RWPE2 (cell line): ENCODE measurements around the gene NPFFR1.
"Not testable (repeated sequence)": the region's sequence is repeated elsewhere in the genome, so short reads cannot be mapped to it uniquely, and the experiment has no call there.

Experiments
- ATAC-seq: fragments of 200-7000 bp; cut with Tn5 transposase; 3 replicates; pipeline ENCODE4 v1.9.1; 2021; ENCODE audit warnings: low read depth
- DNase-seq: peaks from one replicate; pipeline ENCODE4 v3.0.0-alpha.2; 2020; ENCODE audit warnings: low spot score
- H3K27ac ChIP-seq: fragments of 450-650 bp; 2 replicates; pipeline ENCODE4 v1.5.1; 2017; ENCODE audit warnings: mild to moderate bottlenecking; ENCODE audit not compliant: poor library complexity, severe bottlenecking
- H3K27me3 ChIP-seq: fragments of 250-450 bp; sonication (Bioruptor Pico); 2 replicates; pipeline ENCODE4 v1.5.1; 2021; ENCODE audit warnings: mild to moderate bottlenecking, moderate library complexity; ENCODE audit not compliant: insufficient read depth, poor library complexity, severe bottlenecking
- H3K36me3 ChIP-seq: fragments of 250-450 bp; sonication (Bioruptor Pico); 2 replicates; pipeline ENCODE4 v1.5.1; 2020; ENCODE audit warnings: low read depth, mild to moderate bottlenecking, moderate library complexity
- H3K4me1 ChIP-seq: fragments of 250-450 bp; sonication (Bioruptor Pico); 2 replicates; pipeline ENCODE4 v1.5.1; 2021; ENCODE audit warnings: mild to moderate bottlenecking, moderate library complexity; ENCODE audit not compliant: insufficient read depth, poor library complexity, severe bottlenecking
- H3K4me3 ChIP-seq: fragments of 250-450 bp; sonication (Bioruptor Pico); 2 replicates; pipeline ENCODE4 v1.5.1; 2021; ENCODE audit warnings: mild to moderate bottlenecking, moderate library complexity; ENCODE audit not compliant: severe bottlenecking
- H3K9me3 ChIP-seq: fragments of 250-450 bp; sonication (Bioruptor Pico); 2 replicates; pipeline ENCODE4 v1.5.1; 2021; ENCODE audit warnings: mild to moderate bottlenecking, moderate library complexity; ENCODE audit not compliant: severe bottlenecking
- TF ChIP-seq, protein P1 (sequence below): fragments of 450-650 bp; IDR thresholded peaks from one replicate; pipeline ENCODE4 v1.5.1; 2017; ENCODE audit warnings: mild to moderate bottlenecking, moderate library complexity; ENCODE audit not compliant: poor library complexity, severe bottlenecking

Gene NPFFR1

DNA sequence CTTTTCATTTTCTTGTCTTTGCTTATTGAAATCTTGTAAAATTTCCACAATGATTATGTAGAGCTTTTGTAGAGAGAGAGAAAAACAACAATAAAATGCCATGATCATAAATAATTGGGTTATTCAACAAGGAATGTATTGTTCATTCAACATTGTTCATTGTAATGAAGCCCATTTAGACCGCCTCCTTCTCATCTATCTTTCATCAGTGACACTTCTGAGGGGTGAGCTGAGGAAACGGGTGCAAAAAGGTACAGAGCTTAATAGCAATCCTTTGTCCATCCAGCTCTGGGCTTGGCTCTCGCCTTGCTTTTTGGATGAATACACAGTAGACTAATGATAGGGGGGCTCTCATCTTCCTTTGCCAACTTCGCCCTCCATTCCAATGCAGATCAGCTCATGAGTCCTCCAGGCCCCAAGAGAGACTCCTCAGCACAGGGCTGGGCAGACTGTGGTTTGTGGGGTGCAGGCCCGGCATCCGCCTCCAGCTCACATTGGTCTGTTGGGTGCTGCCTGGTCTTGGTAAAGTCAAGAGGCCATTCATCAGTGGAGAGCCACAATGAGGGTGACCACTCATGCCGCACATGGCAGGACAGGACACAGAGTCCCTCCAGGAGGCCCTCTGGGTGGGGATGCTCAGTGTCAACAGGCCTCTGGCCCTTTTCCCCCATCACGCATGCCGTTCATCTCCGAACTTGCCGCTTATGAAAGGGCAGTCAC lies 32.7 kb downstream of the NPFFR1 start:
- H3K36me3 ChIP-seq = no peaks in the 10 kb centered on the region
- DNase-seq = no peak
- TF ChIP-seq, protein P1, sequence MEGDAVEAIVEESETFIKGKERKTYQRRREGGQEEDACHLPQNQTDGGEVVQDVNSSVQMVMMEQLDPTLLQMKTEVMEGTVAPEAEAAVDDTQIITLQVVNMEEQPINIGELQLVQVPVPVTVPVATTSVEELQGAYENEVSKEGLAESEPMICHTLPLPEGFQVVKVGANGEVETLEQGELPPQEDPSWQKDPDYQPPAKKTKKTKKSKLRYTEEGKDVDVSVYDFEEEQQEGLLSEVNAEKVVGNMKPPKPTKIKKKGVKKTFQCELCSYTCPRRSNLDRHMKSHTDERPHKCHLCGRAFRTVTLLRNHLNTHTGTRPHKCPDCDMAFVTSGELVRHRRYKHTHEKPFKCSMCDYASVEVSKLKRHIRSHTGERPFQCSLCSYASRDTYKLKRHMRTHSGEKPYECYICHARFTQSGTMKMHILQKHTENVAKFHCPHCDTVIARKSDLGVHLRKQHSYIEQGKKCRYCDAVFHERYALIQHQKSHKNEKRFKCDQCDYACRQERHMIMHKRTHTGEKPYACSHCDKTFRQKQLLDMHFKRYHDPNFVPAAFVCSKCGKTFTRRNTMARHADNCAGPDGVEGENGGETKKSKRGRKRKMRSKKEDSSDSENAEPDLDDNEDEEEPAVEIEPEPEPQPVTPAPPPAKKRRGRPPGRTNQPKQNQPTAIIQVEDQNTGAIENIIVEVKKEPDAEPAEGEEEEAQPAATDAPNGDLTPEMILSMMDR = no peak
- H3K27ac ChIP-seq = no peak overlapping the region
- no peak for ATAC-seq
- H3K4me1 ChIP-seq = peaks cover 3% of the 10 kb centered on the region
- no peaks in the 10 kb centered on the region for H3K27me3 ChIP-seq
- H3K4me3 ChIP-seq = no peak overlapping the region
- no peaks in the 10 kb centered on the region for H3K9me3 ChIP-seq

DNA sequence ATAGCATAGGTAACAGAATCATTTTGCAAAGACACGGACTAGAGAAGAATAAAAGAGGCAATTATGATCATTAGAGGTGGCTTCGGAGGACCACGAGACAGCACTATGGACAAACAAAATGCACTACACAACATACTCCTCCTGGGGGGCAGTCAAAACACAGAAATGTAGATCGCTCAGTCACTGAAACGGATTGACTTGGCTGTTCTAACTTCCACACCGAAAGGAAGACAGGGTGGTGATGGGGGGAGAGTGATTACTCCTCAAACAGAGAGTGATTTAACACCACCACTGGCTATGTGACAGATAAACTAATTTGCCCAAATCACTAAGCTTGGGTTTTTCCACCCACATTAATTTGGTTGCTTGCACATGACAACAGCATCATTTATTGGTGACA lies 36.4 kb downstream of the NPFFR1 start:
- DNase-seq (no peak), ATAC-seq (no peak)
- Histone ChIP-seq H3K9me3 (no peaks in the 10 kb centered on the region), H3K4me3 (no peak overlapping the region), H3K27me3 (no peaks in the 10 kb centered on the region), H3K4me1 (no peaks in the 10 kb centered on the region), H3K27ac (no peak overlapping the region), H3K36me3 (no peaks in the 10 kb centered on the region)
- TF ChIP-seq, protein P1 = no peak

DNA sequence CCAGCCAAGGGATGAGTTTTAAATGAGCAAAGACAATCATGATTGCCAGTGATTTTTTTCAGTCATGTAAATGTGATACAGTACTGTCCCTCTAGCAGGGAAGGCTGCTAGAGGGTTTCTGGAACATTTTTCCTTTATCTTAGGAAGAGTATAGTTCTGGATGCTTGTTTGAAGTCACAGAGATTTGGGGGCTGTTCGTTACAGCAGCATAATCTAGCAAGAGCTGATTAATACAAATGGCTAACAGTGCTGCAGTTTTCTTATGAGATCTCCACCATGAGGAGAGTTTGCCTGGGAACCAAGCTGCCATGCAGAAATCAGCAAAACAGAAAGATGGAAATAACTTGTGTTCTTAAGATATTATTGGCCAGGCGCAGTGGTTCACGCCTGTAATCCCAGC lies 42.7 kb downstream of the NPFFR1 start:
- TF ChIP-seq, protein P1 = no peak
- no peak overlapping the region for H3K27ac ChIP-seq

DNA sequence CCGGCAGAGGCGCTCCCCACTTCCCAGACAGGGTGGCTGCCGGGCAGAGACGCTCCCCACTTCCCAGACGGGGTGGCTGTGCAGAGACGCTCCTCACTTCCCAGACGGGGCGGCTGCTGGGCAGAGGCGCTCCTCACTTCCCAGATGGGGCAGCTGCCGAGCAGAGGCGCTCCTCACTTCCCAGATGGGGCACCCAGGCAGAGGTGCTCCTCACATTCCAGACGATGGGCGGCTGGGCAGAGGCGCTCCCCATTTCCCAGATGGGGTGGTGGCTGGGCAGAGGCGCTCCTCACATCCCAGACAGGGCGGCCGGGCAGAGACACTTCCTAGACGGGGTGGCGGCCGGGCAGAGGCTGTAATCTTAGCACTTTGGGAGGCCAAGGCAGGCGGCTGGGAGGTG lies 43.8 kb downstream of the NPFFR1 start:
- H3K9me3 ChIP-seq, H3K27me3 ChIP-seq, H3K4me1 ChIP-seq, H3K36me3 ChIP-seq, H3K4me3 ChIP-seq, ATAC-seq, H3K27ac ChIP-seq, DNase-seq: not testable (repeated sequence)

More for the DNA sequence above, 42.7 kb downstream of the NPFFR1 start:
- Histone ChIP-seq H3K27me3 (no peaks in the 10 kb centered on the region), H3K4me1 (no peaks in the 10 kb centered on the region), H3K4me3 (no peak overlapping the region), H3K36me3 (no peaks in the 10 kb centered on the region), H3K9me3 (no peaks in the 10 kb centered on the region)
- DNase-seq (no peak), ATAC-seq (no peak)

DNA sequence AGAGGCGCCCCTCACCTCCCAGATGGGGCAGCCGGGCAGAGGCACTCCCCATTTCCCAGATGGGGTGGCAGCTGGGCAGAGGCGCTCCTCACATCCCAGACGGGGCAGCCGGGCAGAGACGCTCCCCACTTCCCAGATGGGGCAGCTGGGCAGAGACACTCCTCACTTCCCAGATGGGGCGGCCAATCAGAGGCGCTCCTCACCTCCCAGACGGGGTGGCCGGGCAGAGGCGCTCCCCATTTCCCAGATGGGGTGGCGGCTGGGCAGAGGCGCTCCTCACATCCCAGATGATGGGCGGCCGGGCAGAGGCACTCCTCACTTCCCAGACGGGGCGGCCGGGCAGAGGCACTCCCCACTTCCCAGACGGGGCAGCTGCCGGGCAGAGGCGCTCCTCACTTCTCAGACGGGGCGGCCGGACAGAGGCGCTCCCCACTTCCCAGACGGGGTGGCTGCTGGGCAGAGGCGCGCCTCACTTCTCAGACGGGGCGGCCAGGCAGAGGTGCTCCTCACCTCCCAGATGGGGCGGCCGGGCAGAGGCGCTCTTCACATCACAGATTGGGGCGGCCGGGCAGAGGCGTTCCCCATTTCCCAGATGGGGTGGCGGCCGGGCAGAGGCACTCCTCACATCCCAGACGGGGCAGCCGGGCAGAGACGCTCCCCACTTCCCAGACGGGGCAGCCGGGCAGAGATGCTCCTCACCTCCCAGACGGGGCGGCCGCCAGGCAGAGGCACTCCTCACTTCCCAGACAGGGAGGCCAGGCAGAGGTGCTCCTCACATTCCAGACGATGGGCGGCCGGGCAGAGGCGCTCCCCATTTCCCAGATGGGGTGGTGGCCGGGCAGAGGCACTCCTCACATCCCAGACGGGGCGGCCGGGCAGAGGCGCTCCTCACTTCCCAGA lies 44.5 kb downstream of the NPFFR1 start:
- not testable (repeated sequence) for DNase-seq, H3K27me3 ChIP-seq, H3K4me1 ChIP-seq, ATAC-seq, H3K27ac ChIP-seq, H3K4me3 ChIP-seq, H3K9me3 ChIP-seq, H3K36me3 ChIP-seq

DNA sequence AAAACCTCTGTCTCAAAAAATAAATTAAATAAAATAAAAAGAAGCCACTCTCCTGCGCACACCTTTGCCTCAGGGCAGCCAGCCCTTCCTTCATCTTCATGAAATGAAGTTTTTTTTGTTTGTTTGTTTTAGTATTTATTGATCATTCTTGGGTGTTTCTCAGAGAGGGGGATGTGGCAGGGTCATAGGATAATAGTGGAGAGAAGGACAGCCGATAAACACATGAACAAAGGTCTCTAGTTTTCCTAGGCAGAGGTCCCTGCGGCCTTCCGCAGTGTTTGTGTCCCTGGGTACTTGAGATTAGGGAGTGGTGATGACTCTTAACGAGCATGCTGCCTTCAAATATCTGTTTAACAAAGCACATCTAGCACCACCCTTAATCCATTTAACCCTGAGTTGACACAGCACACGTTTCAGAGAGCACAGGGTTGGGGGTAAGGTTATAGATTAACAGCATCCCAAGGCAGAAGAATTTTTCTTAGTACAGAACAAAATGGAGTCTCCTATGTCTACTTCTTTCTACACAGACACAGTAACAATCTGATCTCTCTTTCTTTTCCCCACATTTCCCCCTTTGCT lies 45.8 kb downstream of the NPFFR1 start:
- not testable (repeated sequence) for DNase-seq, H3K4me1 ChIP-seq, H3K9me3 ChIP-seq, H3K27me3 ChIP-seq, H3K27ac ChIP-seq, H3K36me3 ChIP-seq, H3K4me3 ChIP-seq, ATAC-seq
